Suppressor macrophage treated with lipopolysaccharide for 4 hours (primary cell): ENCODE results near the gene NDUFAF7.
"Not testable (repeated sequence)": the region's sequence is repeated elsewhere in the genome, so short reads cannot be mapped to it uniquely, and the experiment has no call there.

ENCODE experiments used
- DNase-seq: peaks from one replicate; pipeline ENCODE4 v3.0.0-alpha.2; 2020

NDUFAF7 gene

GRCh38 chr2:37284381-37284780 lies 52.9 kb downstream of the NDUFAF7 start:
- no peak for DNase-seq

GRCh38 chr2:37287966-37288365 lies 56.5 kb downstream of the NDUFAF7 start:
- no peak for DNase-seq

DNA sequence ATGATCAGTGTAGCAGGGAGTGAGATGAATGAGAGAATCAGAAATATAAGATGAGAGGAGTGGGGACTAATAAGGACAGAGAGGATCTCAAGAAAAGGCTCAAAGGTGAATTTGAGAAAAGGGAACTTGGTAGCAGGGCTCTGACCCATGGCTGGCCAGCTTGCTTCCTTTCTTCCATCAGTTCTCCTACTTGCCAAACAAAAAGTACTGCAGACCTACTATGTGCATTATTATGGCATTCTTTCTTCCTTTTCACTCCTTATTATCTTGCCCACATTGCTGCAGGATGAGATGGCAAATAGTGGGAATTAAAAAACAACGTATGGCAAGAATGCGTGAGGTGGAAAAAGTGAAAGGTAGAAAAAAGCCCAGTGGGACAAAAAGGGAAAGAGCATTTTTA lies 60.2 kb downstream of the NDUFAF7 start:
- DNase-seq = no peak

DNA sequence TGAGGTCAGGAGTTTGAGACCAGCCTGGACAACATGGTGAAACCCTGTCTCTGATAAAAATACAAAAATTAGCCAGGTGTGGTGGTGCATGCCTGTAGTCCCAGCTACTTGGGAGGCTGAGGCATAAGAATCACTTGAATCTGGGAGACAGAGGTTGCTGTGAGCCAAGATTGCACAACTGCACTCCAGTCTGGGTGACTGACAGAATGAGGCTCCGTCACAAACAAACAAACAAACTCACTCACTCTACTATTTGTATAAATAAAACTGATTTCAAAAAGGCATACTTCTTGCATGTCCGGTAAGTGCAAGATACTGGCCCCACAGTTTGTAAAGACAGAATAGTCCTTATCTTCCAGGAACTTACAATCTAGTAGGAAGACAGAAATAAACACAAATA lies 63.4 kb downstream of the NDUFAF7 start:
- DNase-seq = not testable (repeated sequence)

- DNase-seq = no peak
Observed at GRCh38 chr2:37295469-37296073, 64.1 kb downstream of the NDUFAF7 start.

GRCh38 chr2:37297632-37298031 lies 66.2 kb downstream of the NDUFAF7 start:
- DNase-seq = no peak
